ENCODE data around the gene TFF3. TPM values are rescaled to one million over a fixed set of nuclear protein-coding genes. Genes with fewer than 3 reads are reported as not detected.

TFF3 gene
- total and polyA plus RNA-seq, 10 of the 15 experiments (the other 5 are each of a cell fraction or from before 2014, with no cell fraction given), result not detected

- WGBS (ENCODE audit: insufficient coverage, insufficient replicate concordance, low lambda C conversion rate, missing lambda C conversion rate), result 62% methylated on average over 11 of the region's 11 CpGs
- ChIA-PET RAD21 (ENCODE audit: unreplicated experiment) (interaction anchor here (1.5 kb wide), 1 partner anchor 21 kb away, joined by 4 read pairs; no protein-coding TSS in a partner anchor), SMC1A (ENCODE audit: uncharacterized antibody, unreplicated experiment) (interaction anchor here (0.5 to 1.2 kb wide), 3 partner anchors 23 to 265 kb away, joined by 3 read pairs; no protein-coding TSS in a partner anchor), CTCF (interaction anchor here (0.8 to 2.1 kb wide), 3 partner anchors 11 to 144 kb away, joined by 3 to 8 read pairs (median 3); no protein-coding TSS in a partner anchor), POLR2A (interaction anchor here (0.5 kb wide), 1 partner anchor 15 kb away, joined by 6 read pairs; no protein-coding TSS in a partner anchor)
- Histone ChIP-seq H3K36me3 (ENCODE audit: control insufficient read depth in 2 of 2, insufficient read depth in 2 of 2, low read length in 1 of 2) (no peaks in the 10 kb centered on the region), H3K27me3 (replicated peaks in 1 of 2; ENCODE audit: control insufficient read depth in 2 of 2, insufficient read depth in 2 of 2, low read length in 1 of 2) (no peaks in the 10 kb centered on the region), H3K4me2 (ENCODE audit: control insufficient read depth, insufficient read depth) (no peak overlapping the region), H3K9ac (ENCODE audit: control insufficient read depth, insufficient read depth, low read length) (no peak overlapping the region), H3K4me1 (ENCODE audit: control insufficient read depth, insufficient read depth, low read length) (no peaks in the 10 kb centered on the region), H3K27ac (ENCODE audit: control insufficient read depth, insufficient read depth) (no peak overlapping the region), H4K20me1 (ENCODE audit: control insufficient read depth, insufficient read depth) (no peaks in the 10 kb centered on the region), H3K79me2 (ENCODE audit: control insufficient read depth, insufficient read depth, low read length) (no peaks in the 10 kb centered on the region), H3K4me3 (no peak overlapping the region), H3K9me3 (replicated peaks; ENCODE audit: control insufficient read depth, insufficient read depth, low read length) (no peaks in the 10 kb centered on the region), H2AFZ (ENCODE audit: control insufficient read depth, low read depth, low read length) (no peak overlapping the region)
- DNase-seq (ENCODE audit: low read depth, low spot score) (no peak), FAIRE-seq (no peak), ATAC-seq (no peak)
- intact Hi-C loops (cut with micrococcal nuclease; ENCODE audit: unreplicated experiment), result loop anchor here (2.0 kb wide), 1 partner anchor 19 kb away; no protein-coding TSS in a partner anchor
- in situ Hi-C loops (cut with MboI), result no loop called here
- BruUV-seq (replicated peaks), result no TSS peak
- no peak for TF ChIP-seq NFYB (IDR thresholded peaks at IDR 0.05; ENCODE audit: insufficient read depth, low read depth, low read length)
- TF ChIP-seq NR2C2 (IDR thresholded peaks at IDR 0.05; ENCODE audit: borderline replicate concordance, control insufficient read depth, insufficient read length, low read depth), result no peak
- no peak for TF ChIP-seq MTA2 (IDR thresholded peaks at IDR 0.05; ENCODE audit: low read depth)
- TF ChIP-seq EZH2 (IDR thresholded peaks at IDR 0.05; ENCODE audit: borderline replicate concordance, control insufficient read depth, low read depth, low read length), result no peak
- no peak for TF ChIP-seq KDM1A (IDR thresholded peaks at IDR 0.05; ENCODE audit: borderline replicate concordance)
- no peak for TF ChIP-seq KLF5 (IDR thresholded peaks at IDR 0.05; ENCODE audit: partially characterized antibody)
- TF ChIP-seq SUPT20H (IDR thresholded peaks at IDR 0.05; ENCODE audit: borderline replicate concordance, control insufficient read depth, low read depth, low read length), result no peak
- no peak for TF ChIP-seq IRF3 (IDR thresholded peaks at IDR 0.05)
- TF ChIP-seq NFYA (IDR thresholded peaks at IDR 0.05; ENCODE audit: borderline replicate concordance, low read depth, low read length), result no peak
- TF ChIP-seq CREB1 (IDR thresholded peaks at IDR 0.05; ENCODE audit: low read depth), result no peak
- no peak for TF ChIP-seq ESRRA (IDR thresholded peaks at IDR 0.05; ENCODE audit: low read length)
- no peak for TF ChIP-seq BRCA1 (IDR thresholded peaks at IDR 0.05; ENCODE audit: low read depth, low read length)
- TF ChIP-seq REST (IDR thresholded peaks at IDR 0.05; ENCODE audit: low read depth, low read length), result no peak
- TF ChIP-seq USF2 (IDR thresholded peaks at IDR 0.05; ENCODE audit: borderline replicate concordance, low read depth, low read length), result no peak
- TF ChIP-seq PKNOX1 (IDR thresholded peaks at IDR 0.05), result no peak
Measured at GRCh38 chr21:42279888-42280287, 35.3 kb downstream of the TFF3 start.

Measured in GM12878 (cell line).